Measurements from ENCODE around the gene MACF1.

Gene MACF1

DNA sequence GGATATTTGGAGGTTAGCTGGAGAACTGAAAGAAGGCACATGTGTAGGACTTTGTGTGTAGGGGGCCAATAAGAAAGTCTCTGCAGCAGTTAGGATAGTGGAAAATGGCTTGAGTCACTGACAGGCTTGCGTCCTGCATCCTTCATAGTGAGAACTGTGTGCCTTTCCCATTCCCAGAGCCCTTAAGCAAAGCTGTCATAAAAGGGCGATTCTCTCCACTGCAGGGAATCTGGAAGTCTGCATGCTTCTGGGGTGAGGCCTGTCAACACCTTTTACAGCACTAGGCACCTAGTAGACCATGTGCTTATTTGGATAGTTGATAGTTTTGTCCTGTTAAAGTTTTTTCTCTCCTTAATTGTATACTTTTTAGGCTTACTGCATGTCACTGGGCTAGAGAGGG lies 39.4 kb upstream of the MACF1 start:
- no peak for TF ChIP-seq POLR2AphosphoS5 (IDR thresholded peaks at IDR 0.05; ENCODE audit: low read depth, low read length)
- no peak for TF ChIP-seq TAF1 (IDR thresholded peaks at IDR 0.05; ENCODE audit: low read depth, low read length)
- TF ChIP-seq POU2F2 (IDR thresholded peaks at IDR 0.05; ENCODE audit: low read depth, low read length) = no peak
- no peak for TF ChIP-seq SPI1 (IDR thresholded peaks at IDR 0.05; ENCODE audit: low read depth, low read length)
- no peak for TF ChIP-seq POLR2A (IDR thresholded peaks at IDR 0.05; ENCODE audit: low read depth, low read length)
- TF ChIP-seq PAX5 (IDR thresholded peaks at IDR 0.05; ENCODE audit: insufficient read depth, low read length, severe bottlenecking) = no peak
- DNase-seq (ENCODE audit: insufficient read length, low spot score) (no peak), FAIRE-seq (no peak)

- no peak for TF ChIP-seq POLR2AphosphoS5 (IDR thresholded peaks at IDR 0.05; ENCODE audit: low read depth, low read length)
- TF ChIP-seq TAF1 (IDR thresholded peaks at IDR 0.05; ENCODE audit: low read depth, low read length) = no peak
- no peak for TF ChIP-seq POU2F2 (IDR thresholded peaks at IDR 0.05; ENCODE audit: low read depth, low read length)
- no peak for TF ChIP-seq PAX5 (IDR thresholded peaks at IDR 0.05; ENCODE audit: insufficient read depth, low read length, severe bottlenecking)
- TF ChIP-seq POLR2A (IDR thresholded peaks at IDR 0.05; ENCODE audit: low read depth, low read length) = no peak
- no peak for TF ChIP-seq SPI1 (IDR thresholded peaks at IDR 0.05; ENCODE audit: low read depth, low read length)
- DNase-seq (ENCODE audit: insufficient read length, low spot score) (no peak), FAIRE-seq (no peak)
Measured at GRCh38 chr1:39165488-39165887, 39.0 kb upstream of the MACF1 start.

GRCh38 chr1:39167632-39168209 lies 36.8 kb upstream of the MACF1 start:
- FAIRE-seq (no peak), DNase-seq (ENCODE audit: insufficient read length, low spot score) (no peak)
- TF ChIP-seq TAF1 (IDR thresholded peaks at IDR 0.05; ENCODE audit: low read depth, low read length) (no peak), POU2F2 (IDR thresholded peaks at IDR 0.05; ENCODE audit: low read depth, low read length) (no peak), SPI1 (IDR thresholded peaks at IDR 0.05; ENCODE audit: low read depth, low read length) (no peak), PAX5 (IDR thresholded peaks at IDR 0.05; ENCODE audit: insufficient read depth, low read length, severe bottlenecking) (no peak), POLR2AphosphoS5 (IDR thresholded peaks at IDR 0.05; ENCODE audit: low read depth, low read length) (no peak), POLR2A (IDR thresholded peaks at IDR 0.05; ENCODE audit: low read depth, low read length) (no peak)

- FAIRE-seq (no peak), DNase-seq (ENCODE audit: insufficient read length, low spot score) (no peak)
- TF ChIP-seq POLR2AphosphoS5 (IDR thresholded peaks at IDR 0.05; ENCODE audit: low read depth, low read length) (no peak), TAF1 (IDR thresholded peaks at IDR 0.05; ENCODE audit: low read depth, low read length) (no peak), SPI1 (IDR thresholded peaks at IDR 0.05; ENCODE audit: low read depth, low read length) (no peak), POLR2A (IDR thresholded peaks at IDR 0.05; ENCODE audit: low read depth, low read length) (no peak), PAX5 (IDR thresholded peaks at IDR 0.05; ENCODE audit: insufficient read depth, low read length, severe bottlenecking) (no peak), POU2F2 (IDR thresholded peaks at IDR 0.05; ENCODE audit: low read depth, low read length) (no peak)
Measured at GRCh38 chr1:39168301-39169080, 36.0 kb upstream of the MACF1 start.

DNA sequence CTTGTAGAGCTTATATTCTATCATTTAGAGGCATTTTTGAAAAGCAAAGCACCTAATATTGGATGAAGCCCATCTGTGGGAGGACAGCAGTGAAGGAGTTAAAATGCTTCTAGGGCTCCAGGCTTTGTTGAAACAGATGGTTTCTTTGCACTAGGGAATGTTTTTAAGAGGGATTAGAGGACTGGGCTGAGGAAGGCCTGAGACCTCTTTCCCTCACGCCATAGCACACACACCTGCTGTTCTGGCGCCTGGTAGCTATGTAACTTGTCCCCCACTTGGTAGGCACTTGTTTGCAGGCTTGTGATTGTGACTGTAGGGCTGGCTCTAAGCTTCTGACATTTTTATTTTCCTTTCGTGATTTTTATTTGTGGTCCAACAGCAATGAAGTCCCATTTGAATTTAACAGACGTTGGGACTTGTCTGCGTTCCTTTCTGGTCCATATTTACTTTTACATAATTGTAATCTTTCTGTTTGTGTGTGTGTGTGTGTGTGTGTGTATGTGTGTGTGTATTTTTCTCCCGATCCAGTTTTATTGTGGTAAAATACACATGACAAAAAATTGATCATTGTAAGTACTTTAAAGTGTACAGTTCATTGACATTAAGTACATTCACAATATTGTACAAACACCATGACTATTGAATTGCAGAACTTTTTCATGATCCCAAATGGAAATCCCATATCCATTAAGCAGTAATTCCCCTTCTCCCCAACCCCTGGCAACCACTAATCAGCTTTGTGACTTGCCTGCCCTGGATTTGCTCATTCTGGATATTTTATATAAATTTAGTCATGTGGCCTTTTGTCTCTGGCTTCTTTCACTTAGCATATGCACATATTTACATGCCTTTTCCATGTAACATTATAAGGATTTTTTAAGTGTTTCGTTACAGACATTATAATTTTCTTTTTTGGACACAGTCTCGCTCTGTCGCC lies 33.5 kb upstream of the MACF1 start:
- TF ChIP-seq TAF1 (IDR thresholded peaks at IDR 0.05; ENCODE audit: low read depth, low read length) (no peak), PAX5 (IDR thresholded peaks at IDR 0.05; ENCODE audit: insufficient read depth, low read length, severe bottlenecking) (no peak), POU2F2 (IDR thresholded peaks at IDR 0.05; ENCODE audit: low read depth, low read length) (no peak), POLR2AphosphoS5 (IDR thresholded peaks at IDR 0.05; ENCODE audit: low read depth, low read length) (no peak), POLR2A (IDR thresholded peaks at IDR 0.05; ENCODE audit: low read depth, low read length) (no peak), SPI1 (IDR thresholded peaks at IDR 0.05; ENCODE audit: low read depth, low read length) (no peak)
- DNase-seq (ENCODE audit: insufficient read length, low spot score) = no peak
- no peak for FAIRE-seq

DNA sequence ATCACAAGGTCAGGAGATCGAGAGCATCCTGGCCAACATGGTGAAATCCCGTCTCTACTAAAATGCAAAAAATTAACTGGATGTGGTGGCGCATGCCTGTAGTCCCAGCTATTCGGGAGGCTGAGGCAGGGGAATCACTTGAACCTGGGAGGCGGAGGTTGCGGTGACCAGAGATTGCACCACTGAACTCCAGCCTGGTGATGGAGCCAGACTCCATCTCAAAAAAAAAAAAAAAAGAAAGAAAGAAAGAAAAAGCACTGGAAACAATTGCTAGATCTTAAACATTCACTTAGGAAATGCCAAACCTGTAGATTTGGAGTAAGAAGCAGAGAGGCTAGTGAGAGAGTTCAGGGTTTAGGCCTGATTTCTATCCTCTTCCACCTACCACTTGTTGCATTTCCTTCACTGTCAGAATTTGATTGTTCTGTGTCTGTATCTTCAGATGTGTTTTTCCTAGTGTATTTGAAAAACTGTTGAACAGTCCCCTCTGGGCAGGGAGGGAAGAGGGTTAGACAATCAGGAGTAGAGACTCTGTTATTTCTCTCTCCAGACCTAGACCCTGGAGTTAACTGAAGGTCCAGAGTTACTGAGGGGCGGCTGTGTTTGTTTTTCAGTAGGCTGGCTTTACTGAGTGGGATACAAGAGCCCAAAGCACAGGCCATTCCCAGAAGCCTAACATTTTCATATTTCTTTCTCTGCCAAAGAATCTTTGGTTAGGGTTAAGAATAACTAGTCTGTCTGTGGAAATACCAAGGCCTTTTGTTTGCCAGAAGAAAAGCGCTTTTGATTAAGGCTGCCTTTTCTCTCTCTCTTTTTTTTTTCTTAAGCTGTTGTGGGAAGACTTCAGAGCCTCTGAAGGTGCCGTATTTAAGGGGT lies 31.1 kb upstream of the MACF1 start:
- TF ChIP-seq POU2F2 (IDR thresholded peaks at IDR 0.05; ENCODE audit: low read depth, low read length) (no peak), SPI1 (IDR thresholded peaks at IDR 0.05; ENCODE audit: low read depth, low read length) (no peak), POLR2AphosphoS5 (IDR thresholded peaks at IDR 0.05; ENCODE audit: low read depth, low read length) (no peak), TAF1 (IDR thresholded peaks at IDR 0.05; ENCODE audit: low read depth, low read length) (no peak), POLR2A (IDR thresholded peaks at IDR 0.05; ENCODE audit: low read depth, low read length) (no peak), PAX5 (IDR thresholded peaks at IDR 0.05; ENCODE audit: insufficient read depth, low read length, severe bottlenecking) (no peak)
- FAIRE-seq (no peak), DNase-seq (ENCODE audit: insufficient read length, low spot score) (no peak)

- no peak for FAIRE-seq
- DNase-seq (ENCODE audit: insufficient read length, low spot score) = no peak
- TF ChIP-seq POLR2AphosphoS5 (IDR thresholded peaks at IDR 0.05; ENCODE audit: low read depth, low read length) (no peak), PAX5 (IDR thresholded peaks at IDR 0.05; ENCODE audit: insufficient read depth, low read length, severe bottlenecking) (no peak), TAF1 (IDR thresholded peaks at IDR 0.05; ENCODE audit: low read depth, low read length) (no peak), POU2F2 (IDR thresholded peaks at IDR 0.05; ENCODE audit: low read depth, low read length) (no peak), POLR2A (IDR thresholded peaks at IDR 0.05; ENCODE audit: low read depth, low read length) (no peak), SPI1 (IDR thresholded peaks at IDR 0.05; ENCODE audit: low read depth, low read length) (no peak)
Measured at GRCh38 chr1:39173995-39174380, 30.5 kb upstream of the MACF1 start.

DNA sequence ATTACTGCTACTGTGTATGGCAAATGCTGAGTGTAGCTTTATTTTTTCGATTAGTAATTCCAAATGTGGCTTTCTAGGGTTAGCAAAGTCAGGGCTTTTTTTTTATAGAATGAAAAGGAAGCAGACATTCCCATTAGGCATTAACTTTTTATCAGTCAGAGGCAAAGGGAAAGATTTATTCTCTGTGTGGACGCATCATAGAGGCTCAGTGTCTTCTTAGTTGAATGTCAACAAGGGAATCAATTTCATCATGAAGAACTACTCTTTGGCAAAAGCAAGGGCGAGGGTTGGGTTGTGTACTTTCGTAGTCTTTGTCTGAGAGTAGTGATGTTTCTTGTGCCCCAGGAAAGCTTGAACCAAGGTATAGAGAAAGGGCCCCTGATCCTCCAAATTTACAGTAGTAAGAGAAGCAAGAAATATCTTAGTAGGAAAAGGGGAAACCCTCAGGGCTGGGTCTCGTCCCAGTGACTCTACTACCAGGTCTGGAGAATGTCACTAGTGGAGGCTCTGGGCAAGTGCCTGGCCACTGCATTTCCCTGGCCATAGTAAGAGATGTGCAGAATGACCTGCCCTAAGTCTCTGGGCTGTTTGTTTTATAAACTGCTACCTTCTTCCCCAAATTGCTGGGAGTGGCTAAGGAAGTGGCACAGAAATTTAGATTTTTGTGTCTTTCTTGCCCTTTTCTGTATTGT lies 30.0 kb upstream of the MACF1 start:
- no peak for DNase-seq (ENCODE audit: insufficient read length, low spot score)
- TF ChIP-seq PAX5 (IDR thresholded peaks at IDR 0.05; ENCODE audit: insufficient read depth, low read length, severe bottlenecking) = no peak
- TF ChIP-seq TAF1 (IDR thresholded peaks at IDR 0.05; ENCODE audit: low read depth, low read length) = no peak
- TF ChIP-seq POU2F2 (IDR thresholded peaks at IDR 0.05; ENCODE audit: low read depth, low read length) = no peak
- no peak for FAIRE-seq

All from GM12891 (cell line).